ENCODE measurements around the gene DHRS7C. TPM values are rescaled to one million over a fixed set of nuclear protein-coding genes. Genes with fewer than 3 reads are reported as not detected.

Gene DHRS7C
- total RNA-seq, 4 donors from 2014 or later = not detected

DNA sequence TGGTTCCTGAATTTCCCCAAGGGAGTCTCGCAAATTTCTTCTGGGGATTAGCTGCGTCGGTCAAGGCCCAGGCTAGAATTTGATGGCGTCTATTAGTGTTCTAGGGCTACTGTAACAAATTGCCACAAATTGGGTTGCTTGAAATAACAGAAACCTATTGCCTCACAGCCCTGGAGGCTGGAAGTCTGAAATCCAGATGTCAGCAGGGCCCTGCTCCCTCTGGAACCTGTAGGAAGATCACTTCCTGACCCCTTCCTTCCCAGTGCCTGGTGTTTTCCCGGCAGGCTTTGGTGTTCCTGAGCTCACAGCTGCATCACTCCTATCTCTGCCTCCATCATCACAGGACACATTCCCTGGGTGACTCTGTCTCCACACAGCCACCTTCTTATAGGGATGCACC lies 24.4 kb downstream of the DHRS7C start:
- no peaks in the 10 kb centered on the region for H3K9me3 ChIP-seq
- H3K27ac ChIP-seq = no peak overlapping the region
- H3K27me3 ChIP-seq = peaks cover 17% of the 10 kb centered on the region
- 66% methylated on average over 5 of the region's 5 CpGs for WGBS
- no peak for TF ChIP-seq EP300 (IDR thresholded peaks at IDR 0.05)
- TF ChIP-seq POLR2A (IDR thresholded peaks at IDR 0.05) = no peak
- TF ChIP-seq, protein P1, sequence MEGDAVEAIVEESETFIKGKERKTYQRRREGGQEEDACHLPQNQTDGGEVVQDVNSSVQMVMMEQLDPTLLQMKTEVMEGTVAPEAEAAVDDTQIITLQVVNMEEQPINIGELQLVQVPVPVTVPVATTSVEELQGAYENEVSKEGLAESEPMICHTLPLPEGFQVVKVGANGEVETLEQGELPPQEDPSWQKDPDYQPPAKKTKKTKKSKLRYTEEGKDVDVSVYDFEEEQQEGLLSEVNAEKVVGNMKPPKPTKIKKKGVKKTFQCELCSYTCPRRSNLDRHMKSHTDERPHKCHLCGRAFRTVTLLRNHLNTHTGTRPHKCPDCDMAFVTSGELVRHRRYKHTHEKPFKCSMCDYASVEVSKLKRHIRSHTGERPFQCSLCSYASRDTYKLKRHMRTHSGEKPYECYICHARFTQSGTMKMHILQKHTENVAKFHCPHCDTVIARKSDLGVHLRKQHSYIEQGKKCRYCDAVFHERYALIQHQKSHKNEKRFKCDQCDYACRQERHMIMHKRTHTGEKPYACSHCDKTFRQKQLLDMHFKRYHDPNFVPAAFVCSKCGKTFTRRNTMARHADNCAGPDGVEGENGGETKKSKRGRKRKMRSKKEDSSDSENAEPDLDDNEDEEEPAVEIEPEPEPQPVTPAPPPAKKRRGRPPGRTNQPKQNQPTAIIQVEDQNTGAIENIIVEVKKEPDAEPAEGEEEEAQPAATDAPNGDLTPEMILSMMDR (IDR thresholded peaks at IDR 0.05) = no peak
- no peak for TF ChIP-seq POLR2AphosphoS5 (IDR thresholded peaks at IDR 0.05)
- H3K36me3 ChIP-seq = no peaks in the 10 kb centered on the region
- peak in 1 of 2 donors; percentile 38 for DNase-seq (ENCODE audit: low spot score in 2 of 2)
- no peak overlapping the region for H3K4me3 ChIP-seq
- H3K4me1 ChIP-seq = no peaks in the 10 kb centered on the region

DNA sequence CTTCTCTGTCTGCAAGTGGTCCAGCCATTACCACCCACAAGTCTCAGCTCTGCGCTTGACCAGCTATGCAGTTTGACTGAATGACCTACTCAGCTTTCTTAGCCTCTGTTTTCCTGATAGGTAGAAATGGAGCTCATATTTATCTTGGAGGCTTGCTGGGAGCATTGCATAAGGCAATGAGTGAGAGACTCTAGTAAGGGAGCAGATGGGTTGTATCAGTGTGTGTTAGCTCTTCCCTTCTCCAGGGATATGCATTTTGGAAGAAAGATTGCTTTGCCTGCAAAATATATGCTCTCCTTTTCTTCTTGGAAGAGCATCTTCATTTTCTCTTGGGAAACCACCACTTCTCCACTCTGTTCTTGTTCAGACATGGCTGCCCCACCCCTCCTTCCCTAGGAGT lies 26.1 kb downstream of the DHRS7C start:
- Histone ChIP-seq H3K9me3 (no peaks in the 10 kb centered on the region), H3K36me3 (no peaks in the 10 kb centered on the region), H3K4me3 (no peak overlapping the region), H3K27ac (no peak overlapping the region), H3K4me1 (no peaks in the 10 kb centered on the region), H3K27me3 (peaks cover 12% of the 10 kb centered on the region)
- WGBS = 100% methylated on average over 1 of the region's 1 CpG
- no peak for DNase-seq (ENCODE audit: low spot score in 2 of 2)
- TF ChIP-seq, protein P1 (IDR thresholded peaks at IDR 0.05) = no peak
- no peak for TF ChIP-seq EP300 (IDR thresholded peaks at IDR 0.05)
- no peak for TF ChIP-seq POLR2AphosphoS5 (IDR thresholded peaks at IDR 0.05)
- no peak for TF ChIP-seq POLR2A (IDR thresholded peaks at IDR 0.05)

DNA sequence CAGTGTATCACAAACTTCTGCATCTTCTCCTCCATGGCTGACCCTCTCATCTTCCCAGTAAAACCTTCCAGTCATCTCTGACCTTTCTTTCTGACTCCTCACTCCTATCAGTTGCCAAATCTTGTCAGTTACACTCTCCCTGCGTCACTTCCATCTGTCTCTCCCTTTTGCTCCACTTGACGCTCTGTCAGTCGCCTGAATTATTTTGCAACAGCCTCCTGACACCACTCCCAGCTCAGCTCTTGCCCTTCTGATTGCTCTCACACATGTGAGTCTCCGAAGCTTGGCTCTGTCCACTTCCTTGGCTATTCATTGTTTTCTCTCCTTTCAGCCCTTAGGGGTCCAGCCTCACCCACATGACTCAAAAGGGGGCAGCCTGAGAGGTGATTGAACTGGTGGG lies 27.7 kb downstream of the DHRS7C start:
- Histone ChIP-seq H3K9me3 (no peaks in the 10 kb centered on the region), H3K4me3 (no peak overlapping the region), H3K36me3 (no peaks in the 10 kb centered on the region), H3K4me1 (no peaks in the 10 kb centered on the region), H3K27ac (no peak overlapping the region), H3K27me3 (peaks cover 5% of the 10 kb centered on the region)
- DNase-seq (ENCODE audit: low spot score in 2 of 2) = peak in 1 of 2 donors; percentile 67
- TF ChIP-seq POLR2A (IDR thresholded peaks at IDR 0.05) = no peak
- TF ChIP-seq EP300 (IDR thresholded peaks at IDR 0.05) = no peak
- TF ChIP-seq, protein P1 (IDR thresholded peaks at IDR 0.05) = no peak
- TF ChIP-seq POLR2AphosphoS5 (IDR thresholded peaks at IDR 0.05) = no peak
- WGBS = 46% methylated on average over 4 of the region's 4 CpGs

DNA sequence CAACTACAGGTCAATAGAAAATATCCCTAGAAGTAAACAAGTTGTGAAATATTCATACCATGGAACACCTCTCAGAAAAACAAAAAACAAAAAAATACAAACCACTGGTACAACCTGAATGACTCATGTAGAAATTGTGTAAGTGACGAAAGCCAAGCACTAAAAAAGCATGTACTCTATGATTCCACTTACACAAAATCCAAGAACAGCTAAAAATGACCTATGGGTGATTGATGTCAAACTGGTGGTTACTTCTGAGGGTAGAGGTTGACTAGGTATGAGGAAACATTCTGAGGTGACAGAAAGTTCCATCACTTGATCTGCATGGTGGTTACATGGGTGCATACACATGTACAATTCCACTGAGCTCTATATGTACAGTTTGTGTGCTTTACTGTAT lies 31.1 kb downstream of the DHRS7C start:
- no peak overlapping the region for H3K4me3 ChIP-seq
- H3K36me3 ChIP-seq = no peaks in the 10 kb centered on the region
- no peaks in the 10 kb centered on the region for H3K9me3 ChIP-seq
- DNase-seq (ENCODE audit: low spot score in 2 of 2) = no peak
- peaks cover 9% of the 10 kb centered on the region for H3K27me3 ChIP-seq
- H3K27ac ChIP-seq = no peak overlapping the region
- TF ChIP-seq POLR2AphosphoS5 (IDR thresholded peaks at IDR 0.05) = no peak
- no peak for TF ChIP-seq EP300 (IDR thresholded peaks at IDR 0.05)
- TF ChIP-seq, protein P1 (IDR thresholded peaks at IDR 0.05) = no peak
- no peak for TF ChIP-seq POLR2A (IDR thresholded peaks at IDR 0.05)
- no peaks in the 10 kb centered on the region for H3K4me1 ChIP-seq
- 72% methylated on average over 1 of the region's 1 CpG for WGBS

DNA sequence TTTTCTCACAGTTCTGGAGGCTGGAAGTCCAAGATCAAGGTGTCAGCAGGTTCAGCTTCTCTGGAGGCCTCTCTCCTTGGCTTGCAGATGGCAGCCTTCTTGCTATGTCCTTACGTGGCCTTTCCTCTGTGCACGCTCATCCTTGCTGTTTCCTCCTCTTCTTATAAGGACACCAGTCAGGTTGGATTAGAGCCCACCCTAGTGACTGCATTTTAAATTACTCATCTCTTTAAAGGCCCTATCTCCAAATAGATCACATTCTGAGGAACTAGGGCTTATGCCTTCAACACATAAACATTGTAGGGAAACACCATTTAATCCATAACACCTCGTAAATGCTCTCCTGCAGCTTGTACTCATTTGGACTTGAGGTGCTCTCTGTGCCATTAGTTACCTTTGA lies 36.3 kb downstream of the DHRS7C start:
- 75% methylated on average over 3 of the region's 3 CpGs for WGBS
- no peak overlapping the region for H3K27ac ChIP-seq
- TF ChIP-seq, protein P1 (IDR thresholded peaks at IDR 0.05) = no peak
- no peak for TF ChIP-seq POLR2AphosphoS5 (IDR thresholded peaks at IDR 0.05)
- TF ChIP-seq EP300 (IDR thresholded peaks at IDR 0.05) = no peak
- TF ChIP-seq POLR2A (IDR thresholded peaks at IDR 0.05) = no peak
- DNase-seq (ENCODE audit: low spot score in 2 of 2) = no peak
- H3K27me3 ChIP-seq = peaks cover 7% of the 10 kb centered on the region
- H3K9me3 ChIP-seq = no peaks in the 10 kb centered on the region
- no peaks in the 10 kb centered on the region for H3K4me1 ChIP-seq
- no peak overlapping the region for H3K4me3 ChIP-seq
- H3K36me3 ChIP-seq = no peaks in the 10 kb centered on the region
